ENCODE results near the gene CDH13. TPM values are rescaled to one million over a fixed set of nuclear protein-coding genes. Genes with fewer than 3 reads are reported as not detected.

Gene CDH13
- total RNA-seq, 1 donor from 2014 or later: 46.4 TPM

GRCh38 chr16:83350481-83350880, 723.7 kb downstream of the CDH13 start:
- Mint-ChIP-seq H3K4me3 (no peak overlapping the region), H3K27me3 (peaks cover 7% of the 10 kb centered on the region), H3K4me1 (ENCODE audit: unreplicated experiment) (peaks cover 12% of the 10 kb centered on the region), H3K9me3 (no peaks in the 10 kb centered on the region), H3K36me3 (no peaks in the 10 kb centered on the region), H3K27ac (no peak overlapping the region)
- no peak for DNase-seq (ENCODE audit: extremely low spot score, unreplicated experiment)
- no peak for TF ChIP-seq CTCF (conservative IDR thresholded peaks at IDR 0.05)

GRCh38 chr16:83351846-83352245, 725.1 kb downstream of the CDH13 start:
- no peak overlapping the region for H3K4me3 Mint-ChIP-seq
- H3K4me1 Mint-ChIP-seq (ENCODE audit: unreplicated experiment): peaks cover 4% of the 10 kb centered on the region
- no peak for DNase-seq (ENCODE audit: extremely low spot score, unreplicated experiment)
- H3K27me3 Mint-ChIP-seq: peaks cover 5% of the 10 kb centered on the region
- no peaks in the 10 kb centered on the region for H3K9me3 Mint-ChIP-seq
- TF ChIP-seq CTCF (conservative IDR thresholded peaks at IDR 0.05): no peak
- H3K36me3 Mint-ChIP-seq: no peaks in the 10 kb centered on the region
- no peak overlapping the region for H3K27ac Mint-ChIP-seq

DNA sequence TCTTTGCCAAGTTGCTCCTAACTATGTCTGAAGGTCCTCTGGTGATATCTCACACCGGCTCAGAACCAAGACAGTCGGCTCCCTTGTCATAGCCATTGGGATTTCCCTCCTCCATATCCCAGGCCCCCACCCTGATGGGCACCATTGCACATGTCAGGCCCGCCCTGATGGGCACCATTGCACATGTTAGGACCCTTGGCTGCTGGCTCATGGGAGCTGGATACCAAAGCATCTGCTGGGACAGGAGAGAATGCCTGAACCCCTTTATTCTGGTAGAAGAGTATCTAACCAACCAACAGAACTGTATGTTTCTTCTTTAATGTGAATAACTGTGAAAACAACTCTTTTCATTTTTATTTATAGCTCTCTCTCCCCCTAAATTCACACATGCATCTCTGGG, 726.5 kb downstream of the CDH13 start:
- Mint-ChIP-seq H3K4me3 (no peak overlapping the region), H3K9me3 (no peaks in the 10 kb centered on the region), H3K36me3 (no peaks in the 10 kb centered on the region), H3K4me1 (ENCODE audit: unreplicated experiment) (peaks cover 4% of the 10 kb centered on the region), H3K27ac (no peak overlapping the region), H3K27me3 (peaks cover 5% of the 10 kb centered on the region)
- DNase-seq (ENCODE audit: extremely low spot score, unreplicated experiment): no peak
- TF ChIP-seq CTCF (conservative IDR thresholded peaks at IDR 0.05): no peak

DNA sequence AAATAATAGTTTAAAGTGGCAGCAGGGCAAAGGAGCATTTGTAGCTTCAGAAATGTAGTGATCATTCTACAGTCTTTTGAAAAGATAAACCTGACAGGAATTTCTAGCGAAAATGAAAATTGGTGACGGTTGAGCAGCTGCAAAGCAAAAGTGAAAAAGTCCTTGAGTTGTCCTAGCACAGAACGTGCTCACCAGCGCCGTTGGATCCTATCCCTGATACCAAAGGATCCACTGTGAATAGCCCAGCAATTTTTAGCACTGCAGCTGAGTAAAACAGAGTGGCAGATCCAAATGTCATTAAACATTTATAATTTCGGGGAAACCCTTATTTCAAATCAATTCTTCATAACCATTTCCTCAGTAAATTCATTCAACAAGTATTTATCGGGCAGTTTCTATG, 727.2 kb downstream of the CDH13 start:
- Mint-ChIP-seq H3K4me3 (no peak overlapping the region), H3K36me3 (no peaks in the 10 kb centered on the region), H3K27me3 (peaks cover 5% of the 10 kb centered on the region), H3K9me3 (no peaks in the 10 kb centered on the region), H3K4me1 (ENCODE audit: unreplicated experiment) (peaks cover 4% of the 10 kb centered on the region), H3K27ac (no peak overlapping the region)
- TF ChIP-seq CTCF (conservative IDR thresholded peaks at IDR 0.05): no peak
- no peak for DNase-seq (ENCODE audit: extremely low spot score, unreplicated experiment)

DNA sequence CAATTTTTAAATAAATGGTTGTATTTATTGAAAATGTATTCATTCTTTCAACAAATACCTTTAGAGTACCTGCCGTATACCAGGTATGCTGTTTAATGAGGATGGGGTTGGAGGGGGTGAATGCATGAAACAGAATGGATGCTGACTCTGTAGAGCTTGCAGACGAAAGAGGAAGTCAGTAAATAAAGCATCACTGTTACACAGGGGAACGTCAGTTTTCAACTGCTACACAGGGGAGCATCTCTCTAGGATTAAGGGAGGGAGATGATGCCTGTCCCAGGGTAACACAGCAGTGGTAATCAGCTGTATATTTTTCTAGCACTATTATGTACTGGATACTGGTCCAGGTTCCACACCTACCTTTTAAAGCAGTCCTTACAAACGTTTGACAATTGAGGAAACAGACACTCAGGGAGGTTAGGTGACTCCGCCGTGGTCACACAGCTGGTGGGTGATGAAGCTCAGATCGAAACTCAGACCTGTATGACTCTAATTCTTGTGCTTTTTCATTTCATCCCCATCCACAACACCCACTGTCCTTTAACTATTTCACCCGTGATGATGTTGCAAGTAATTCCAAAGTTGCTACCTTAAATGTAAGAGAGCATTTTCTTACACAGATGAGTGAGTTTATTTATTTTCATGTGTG, 728.9 kb downstream of the CDH13 start:
- no peaks in the 10 kb centered on the region for H3K4me1 Mint-ChIP-seq (ENCODE audit: unreplicated experiment)
- H3K36me3 Mint-ChIP-seq: no peaks in the 10 kb centered on the region
- no peak for TF ChIP-seq CTCF (conservative IDR thresholded peaks at IDR 0.05)
- no peak for DNase-seq (ENCODE audit: extremely low spot score, unreplicated experiment)
- no peaks in the 10 kb centered on the region for H3K9me3 Mint-ChIP-seq
- H3K27ac Mint-ChIP-seq: peak overlapping the region; percentile 10
- H3K4me3 Mint-ChIP-seq: no peak overlapping the region
- peaks cover 5% of the 10 kb centered on the region for H3K27me3 Mint-ChIP-seq

- peak; percentile 78 for TF ChIP-seq CTCF (conservative IDR thresholded peaks at IDR 0.05)
- no peaks in the 10 kb centered on the region for H3K9me3 Mint-ChIP-seq
- H3K36me3 Mint-ChIP-seq: no peaks in the 10 kb centered on the region
- no peak overlapping the region for H3K4me3 Mint-ChIP-seq
- H3K27me3 Mint-ChIP-seq: peaks cover 5% of the 10 kb centered on the region
- no peaks in the 10 kb centered on the region for H3K4me1 Mint-ChIP-seq (ENCODE audit: unreplicated experiment)
- peak overlapping the region; percentile 10 for H3K27ac Mint-ChIP-seq
- DNase-seq (ENCODE audit: extremely low spot score, unreplicated experiment): no peak
Measured at GRCh38 chr16:83356266-83356665, 729.5 kb downstream of the CDH13 start.
